ENCODE results near the gene AGBL4. TPM values are rescaled to one million over a fixed set of nuclear protein-coding genes. Genes with fewer than 3 reads are reported as not detected.

AGBL4 gene
- polyA plus RNA-seq, 3 donors = 0.05 TPM; not detected in 2

- no peaks in the 10 kb centered on the region for H3K79me2 ChIP-seq (ENCODE audit: insufficient read depth, low read length)
- DNase-seq = no peak
- 100% methylated on average over 1 of the region's 5 CpGs for WGBS (ENCODE audit: insufficient coverage)
- no peaks in the 10 kb centered on the region for H3K9me3 ChIP-seq (replicated peaks in 1 of 2; ENCODE audit: control insufficient read depth in 1 of 2, insufficient read depth in 1 of 2, low read length in 2 of 2)
- no peak overlapping the region for H3K9ac ChIP-seq (ENCODE audit: insufficient read depth, low read length, poor library complexity, severe bottlenecking)
- H3K27ac ChIP-seq (ENCODE audit: low read depth in 1 of 2, low read length in 2 of 2) = no peak overlapping the region
- no peaks in the 10 kb centered on the region for H3K36me3 ChIP-seq (replicated peaks in 1 of 2; ENCODE audit: control insufficient read depth in 1 of 2, insufficient read depth in 2 of 2, low read length in 2 of 2)
- no peak overlapping the region for H2AFZ ChIP-seq (ENCODE audit: insufficient read depth, low read depth, low read length, poor library complexity, severe bottlenecking)
- no peak overlapping the region for H3K4me3 Mint-ChIP-seq
- intact Hi-C loops (cut with micrococcal nuclease) = no loop called here
- H3K4me1 Mint-ChIP-seq = peaks cover 17% of the 10 kb centered on the region
- H3K4me3 ChIP-seq (replicated peaks in 1 of 3; ENCODE audit: low read depth in 2 of 3, low read length in 3 of 3) = no peak overlapping the region
- H3K9me3 Mint-ChIP-seq = no peaks in the 10 kb centered on the region
- peaks cover 2 to 9% of the 10 kb centered on the region in 2 donors for H3K36me3 Mint-ChIP-seq
- no peaks in the 10 kb centered on the region for H3K27me3 Mint-ChIP-seq (ENCODE audit: low read depth in 3 of 3)
- H4K20me1 ChIP-seq (ENCODE audit: insufficient read depth, low read length) = no peaks in the 10 kb centered on the region
- no peaks in the 10 kb centered on the region for H3K27me3 ChIP-seq (ENCODE audit: control insufficient read depth in 2 of 2, insufficient read depth in 2 of 2, low read length in 2 of 2)
- H3K4me2 ChIP-seq (replicated peaks; ENCODE audit: extremely low read depth, low read length, poor library complexity, severe bottlenecking) = no peak overlapping the region
- peaks cover 17 to 20% of the 10 kb centered on the region in 2 donors for H3K4me1 ChIP-seq (ENCODE audit: control insufficient read depth in 1 of 2, insufficient read depth in 2 of 2, low read length in 2 of 2)
- no peak for TF ChIP-seq CTCF (IDR thresholded peaks at IDR 0.05)
- no peak overlapping the region for H3K27ac Mint-ChIP-seq
These were observed 1276.8 kb downstream of the AGBL4 start for GRCh38 chr1:48746906-48747305.

GRCh38 chr1:48744032-48744431 is 1279.7 kb downstream of the AGBL4 start:
- H3K4me3 Mint-ChIP-seq = no peak overlapping the region
- no peak overlapping the region for H3K27ac ChIP-seq (ENCODE audit: low read depth in 1 of 2, low read length in 2 of 2)
- no peaks in the 10 kb centered on the region for H3K79me2 ChIP-seq (ENCODE audit: insufficient read depth, low read length)
- no CpG with 5 or more reads among the region's 2 CpGs for WGBS (ENCODE audit: insufficient coverage)
- intact Hi-C loops (cut with micrococcal nuclease) = no loop called here
- no peaks in the 10 kb centered on the region for H3K4me1 ChIP-seq (ENCODE audit: control insufficient read depth in 1 of 2, insufficient read depth in 2 of 2, low read length in 2 of 2)
- no peaks in the 10 kb centered on the region for H3K36me3 ChIP-seq (replicated peaks in 1 of 2; ENCODE audit: control insufficient read depth in 1 of 2, insufficient read depth in 2 of 2, low read length in 2 of 2)
- H3K4me3 ChIP-seq (replicated peaks in 1 of 3; ENCODE audit: low read depth in 2 of 3, low read length in 3 of 3) = no peak overlapping the region
- no peaks in the 10 kb centered on the region for H3K27me3 ChIP-seq (ENCODE audit: control insufficient read depth in 2 of 2, insufficient read depth in 2 of 2, low read length in 2 of 2)
- no peaks in the 10 kb centered on the region for H3K9me3 Mint-ChIP-seq
- no peak overlapping the region for H2AFZ ChIP-seq (ENCODE audit: insufficient read depth, low read depth, low read length, poor library complexity, severe bottlenecking)
- H3K4me1 Mint-ChIP-seq = no peaks in the 10 kb centered on the region
- H4K20me1 ChIP-seq (ENCODE audit: insufficient read depth, low read length) = no peaks in the 10 kb centered on the region
- no peak overlapping the region for H3K27ac Mint-ChIP-seq
- no peak overlapping the region for H3K4me2 ChIP-seq (replicated peaks; ENCODE audit: extremely low read depth, low read length, poor library complexity, severe bottlenecking)
- no peaks in the 10 kb centered on the region for H3K9me3 ChIP-seq (replicated peaks in 1 of 2; ENCODE audit: control insufficient read depth in 1 of 2, insufficient read depth in 1 of 2, low read length in 2 of 2)
- no peaks in the 10 kb centered on the region for H3K27me3 Mint-ChIP-seq (ENCODE audit: low read depth in 3 of 3)
- peaks cover 2 to 9% of the 10 kb centered on the region in 2 donors for H3K36me3 Mint-ChIP-seq
- no peak for DNase-seq
- H3K9ac ChIP-seq (ENCODE audit: insufficient read depth, low read length, poor library complexity, severe bottlenecking) = no peak overlapping the region
- no peak for TF ChIP-seq CTCF (IDR thresholded peaks at IDR 0.05)
